A673 (cell line): ENCODE results near the gene MGAT5.

Experiments used
- EZH2 ChIP-seq: fragments of 200-600 bp; sonication (generic); IDR thresholded peaks from 2 replicates; pipeline ENCODE4 v1.6.1; 2017; ENCODE audit warnings: borderline replicate concordance, low read depth, mild to moderate bottlenecking, mixed read lengths, antibody characterized with exemption, low read length; ENCODE audit not compliant: poor library complexity, severe bottlenecking
- TF ChIP-seq, protein P1 (sequence below): fragments of 300-800, 200-600 bp; sonication (generic); conservative IDR thresholded peaks from 2 replicates; pipeline ENCODE4 v1.5.1; 2017; ENCODE audit warnings: low read depth, mild to moderate bottlenecking, antibody characterized with exemption, low read length, moderate library complexity, mixed read lengths

DNA sequence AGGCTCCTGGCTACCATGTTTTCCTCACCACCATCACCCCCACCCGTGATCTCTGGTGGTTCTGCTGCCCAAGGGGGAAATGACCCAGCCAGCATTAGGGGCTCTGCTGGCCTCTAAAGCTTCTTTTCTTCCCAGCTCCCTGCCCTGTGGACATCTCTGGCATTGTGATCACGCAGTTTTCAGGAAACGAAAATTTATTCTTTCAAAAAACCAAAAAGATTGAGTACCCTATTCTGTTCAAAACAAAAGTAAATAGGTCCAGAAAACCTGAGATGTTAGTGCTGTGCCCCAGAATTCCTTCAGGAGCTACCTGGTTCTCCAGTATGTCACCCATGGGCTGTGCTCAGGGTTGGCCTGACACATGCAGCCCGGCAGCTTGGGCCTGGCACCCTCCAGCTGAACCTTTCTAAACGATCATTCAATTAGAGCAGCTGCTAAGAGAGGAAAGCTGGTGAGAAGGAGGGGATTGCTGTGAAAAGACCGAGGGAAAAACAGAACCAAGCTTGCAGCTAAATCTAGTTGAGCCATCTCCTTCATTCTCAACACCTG, 157.5 kb downstream of the MGAT5 start:
- TF ChIP-seq, protein P1, sequence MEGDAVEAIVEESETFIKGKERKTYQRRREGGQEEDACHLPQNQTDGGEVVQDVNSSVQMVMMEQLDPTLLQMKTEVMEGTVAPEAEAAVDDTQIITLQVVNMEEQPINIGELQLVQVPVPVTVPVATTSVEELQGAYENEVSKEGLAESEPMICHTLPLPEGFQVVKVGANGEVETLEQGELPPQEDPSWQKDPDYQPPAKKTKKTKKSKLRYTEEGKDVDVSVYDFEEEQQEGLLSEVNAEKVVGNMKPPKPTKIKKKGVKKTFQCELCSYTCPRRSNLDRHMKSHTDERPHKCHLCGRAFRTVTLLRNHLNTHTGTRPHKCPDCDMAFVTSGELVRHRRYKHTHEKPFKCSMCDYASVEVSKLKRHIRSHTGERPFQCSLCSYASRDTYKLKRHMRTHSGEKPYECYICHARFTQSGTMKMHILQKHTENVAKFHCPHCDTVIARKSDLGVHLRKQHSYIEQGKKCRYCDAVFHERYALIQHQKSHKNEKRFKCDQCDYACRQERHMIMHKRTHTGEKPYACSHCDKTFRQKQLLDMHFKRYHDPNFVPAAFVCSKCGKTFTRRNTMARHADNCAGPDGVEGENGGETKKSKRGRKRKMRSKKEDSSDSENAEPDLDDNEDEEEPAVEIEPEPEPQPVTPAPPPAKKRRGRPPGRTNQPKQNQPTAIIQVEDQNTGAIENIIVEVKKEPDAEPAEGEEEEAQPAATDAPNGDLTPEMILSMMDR, result no peak
- no peak for TF ChIP-seq EZH2
